Nasal cavity respiratory epithelium epithelial cell of viscerocranial mucosa (primary cell): ENCODE data around the gene PLSCR5. TPM values are rescaled to one million over a fixed set of nuclear protein-coding genes. Genes with fewer than 3 reads are reported as not detected.

Experiments
- total RNA-seq: library from RNA; depleted of rRNA; stranded (reverse); fragments of >200 nt; gene quantifications from 2 replicates; pipeline ENCODE4 v1.2.3, GENCODE V29; 2014

The PLSCR5 gene, protein sequence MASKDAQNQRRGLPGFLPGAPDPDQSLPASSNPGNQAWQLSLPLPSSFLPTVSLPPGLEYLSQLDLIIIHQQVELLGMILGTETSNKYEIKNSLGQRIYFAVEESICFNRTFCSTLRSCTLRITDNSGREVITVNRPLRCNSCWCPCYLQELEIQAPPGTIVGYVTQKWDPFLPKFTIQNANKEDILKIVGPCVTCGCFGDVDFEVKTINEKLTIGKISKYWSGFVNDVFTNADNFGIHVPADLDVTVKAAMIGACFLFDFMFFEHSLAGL
- not detected in 2 replicates for total RNA-seq

GRCh38 chr3:146605106-146605505, at the start of gene PLSCR5:
Gene PLSCR5 (minus strand): TSS chr3:146605346. CDS start chr3:146605212, 134 bp downstream.

GRCh38 chr3:146544002-146544928, 60.9 kb downstream of the PLSCR5 start, which contains the start of gene PLSCR1:
Gene PLSCR1 (minus strand): TSS chr3:146544607. CDS start chr3:146536552, 8,055 bp downstream.

Other genes starting within 250 kb of the PLSCR5 start
- under 0.01 and 0.28 TPM in 2 replicates for gene PLSCR2, start 135.8 kb downstream of the PLSCR5 start, total RNA-seq
- gene PLSCR1, start 60.7 kb downstream of the PLSCR5 start, total RNA-seq = 44.4 and 56.5 TPM in 2 replicates